Endothelial cell of umbilical vein (primary cell): ENCODE measurements around the gene HPSE2. TPM values are rescaled to one million over a fixed set of nuclear protein-coding genes. Genes with fewer than 3 reads are reported as not detected.

Experiments
- BruUV-seq: library from RNA; stranded (reverse); fragments of 400-500 nt; replicated peaks from 2 replicates; lab custom pipeline; 2021; lab: Mats Ljungman, UMichigan
- CTCF ChIA-PET: fragments of 300-600, 350-600 bp; sonication (Branson Sonifier 250); formaldehyde crosslinking; loops from one replicate; lab custom pipeline; 2021; ENCODE audit warnings: antibody characterized with exemption, inconsistent platforms; lab: Charles Lee
- POLR2A ChIA-PET: fragments of 300-600, 350-600 bp; sonication (Branson Sonifier 250); formaldehyde crosslinking; loops from one replicate; lab custom pipeline; 2021; ENCODE audit warnings: antibody characterized with exemption, inconsistent platforms; lab: Charles Lee
- DNase-seq: peaks from one replicate; pipeline ENCODE4 v3.0.0-alpha.2; 2011; ENCODE audit warnings: low read depth, low spot score
- FAIRE-seq: peaks from 2 replicates; lab custom pipeline; 2011; peaks lifted over from hg19 to GRCh38; lab: Jason Lieb, UNC
- H2AFZ ChIP-seq: 2 replicates; pipeline ENCODE4 v1.6.0; 2012; ENCODE audit warnings: low read depth, low read length, control low read depth, inconsistent platforms
- H3K27ac ChIP-seq: 2 replicates; pipeline ENCODE4 v1.5.1; 2011; ENCODE audit warnings: low read depth, mild to moderate bottlenecking, control low read depth, low read length, moderate library complexity; ENCODE audit not compliant: insufficient read depth
- H3K27me3 ChIP-seq, 2 experiments: 2 replicates each; pipeline versions ENCODE4 v1.6.0 to v1.6.1; 2011; ENCODE audit warnings: low read length in 2 of 2, mixed read lengths in 1 of 2; ENCODE audit not compliant: control insufficient read depth in 2 of 2, insufficient read depth in 2 of 2
- H3K36me3 ChIP-seq, 2 experiments: 2 replicates in 1 of 2; 3 replicates in 1 of 2; pipeline ENCODE4 v1.5.1; 2011; ENCODE audit warnings: low read length in 2 of 2, mild to moderate bottlenecking in 1 of 2, moderate library complexity in 1 of 2; ENCODE audit not compliant: control insufficient read depth in 2 of 2, insufficient read depth in 2 of 2; ENCODE audit errors: extremely low read depth in 1 of 2
- H3K4me1 ChIP-seq: 3 replicates; pipeline ENCODE4 v1.5.1; 2011; ENCODE audit warnings: mild to moderate bottlenecking, low read length; ENCODE audit not compliant: control insufficient read depth, insufficient read depth; ENCODE audit errors: extremely low read depth
- H3K4me2 ChIP-seq: 2 replicates; pipeline ENCODE4 v1.6.1; 2011; ENCODE audit warnings: low read length, control low read depth, mixed read lengths; ENCODE audit not compliant: insufficient read depth
- H3K4me3 ChIP-seq, 3 experiments: fragments of 200-600 bp in 1 of 3; sonication (generic), shearing (Covaris generic) in 1 of 3; replicated peaks in 1 of 3; 2 replicates each; pipeline ENCODE4 v1.5.1; 2011 to 2016; ENCODE audit warnings: control low read depth in 3 of 3, low read length in 3 of 3, mild to moderate bottlenecking in 2 of 3, inconsistent platforms in 1 of 3, low read depth in 1 of 3, moderate library complexity in 1 of 3; ENCODE audit not compliant: insufficient read depth in 1 of 3
- H3K79me2 ChIP-seq: 2 replicates; pipeline ENCODE4 v1.6.0; 2012; ENCODE audit warnings: low read length, inconsistent platforms; ENCODE audit not compliant: control insufficient read depth, insufficient read depth
- H3K9ac ChIP-seq: replicated peaks from 2 replicates; pipeline ENCODE3; 2011; ENCODE audit warnings: low read length, control low read depth; ENCODE audit not compliant: insufficient read depth; ENCODE audit errors: extremely low read depth
- H3K9me1 ChIP-seq: replicated peaks from 3 replicates; pipeline ENCODE4 v1.6.0; 2011; ENCODE audit warnings: mild to moderate bottlenecking, low read length; ENCODE audit not compliant: control insufficient read depth, insufficient read depth; ENCODE audit errors: extremely low read depth
- H3K9me3 ChIP-seq: replicated peaks from 2 replicates; pipeline ENCODE4 v1.5.1; 2012; ENCODE audit warnings: low read length, inconsistent platforms; ENCODE audit not compliant: control insufficient read depth, insufficient read depth
- H4K20me1 ChIP-seq: replicated peaks from 2 replicates; pipeline ENCODE3; 2011; ENCODE audit warnings: mild to moderate bottlenecking, low read length; ENCODE audit not compliant: control insufficient read depth, insufficient read depth; ENCODE audit errors: extremely low read depth
- CTCF ChIP-seq, 2 donors: IDR thresholded peaks; 1 replicate in 1 of 2; 2 replicates in 1 of 2; pipeline ENCODE4 v1.5.1; 2011; ENCODE audit warnings: low read length in 2 of 2, mild to moderate bottlenecking in 2 of 2, moderate library complexity in 2 of 2, control low read depth in 1 of 2, inconsistent platforms in 1 of 2, low read depth in 1 of 2; ENCODE audit not compliant: insufficient read depth in 1 of 2; ENCODE audit errors: extremely low read depth in 1 of 2
- EZH2 ChIP-seq: IDR thresholded peaks from 2 replicates; pipeline ENCODE4 v1.6.1; 2012; ENCODE audit warnings: borderline replicate concordance, low read depth, mild to moderate bottlenecking, moderate library complexity, low read length, inconsistent platforms; ENCODE audit not compliant: severe bottlenecking
- FOS ChIP-seq: IDR thresholded peaks from 2 replicates; pipeline ENCODE4 v1.6.1; 2011; ENCODE audit warnings: mild to moderate bottlenecking, low read length, moderate library complexity, borderline replicate concordance; ENCODE audit not compliant: insufficient read depth
- GATA2 ChIP-seq: IDR thresholded peaks from 2 replicates; pipeline ENCODE4 v1.7.0; 2011; ENCODE audit warnings: low read depth, mild to moderate bottlenecking, moderate library complexity, mixed read lengths, low read length; ENCODE audit not compliant: insufficient read length, insufficient read depth
- JUN ChIP-seq: IDR thresholded peaks from 2 replicates; pipeline ENCODE4 v1.6.1; 2011; ENCODE audit warnings: borderline replicate concordance, low read depth; ENCODE audit not compliant: insufficient read length, insufficient read depth
- MAX ChIP-seq: IDR thresholded peaks from 2 replicates; pipeline ENCODE4 v1.6.1; 2011; ENCODE audit not compliant: insufficient read depth, insufficient read length
- MYC ChIP-seq: IDR thresholded peaks from one replicate; pipeline ENCODE4 v1.6.1; 2011; ENCODE audit warnings: mild to moderate bottlenecking, low read depth, low read length
- POLR2A ChIP-seq: IDR thresholded peaks from 2 replicates; pipeline ENCODE4 v1.6.1; 2012; ENCODE audit warnings: low read depth, mild to moderate bottlenecking, control low read depth, low read length
- POLR2AphosphoS5 ChIP-seq: IDR thresholded peaks from 2 replicates; pipeline ENCODE4 v1.6.1; 2012; ENCODE audit warnings: low read depth, mild to moderate bottlenecking, control low read depth, low read length, moderate library complexity; ENCODE audit not compliant: insufficient read depth
- dilution Hi-C: fragments of 300-500 bp; cut with MboI; formaldehyde crosslinking; loops from one replicate; pipeline ENCODE4 v1.15.0; 2019; ENCODE audit warnings: low sequenced_read_pairs; ENCODE audit not compliant: extremely low pct_ligation_motif_present
- intact Hi-C: fragments of 100-400 bp; cut with micrococcal nuclease; formaldehyde crosslinking; loops from one replicate; pipeline ENCODE4 v1.10.0; 2022
- polyA plus RNA-seq, 4 experiments: library from polyadenylated mRNA; depleted of rRNA in 3 of 4; stranded (reverse) in 3 of 4; unstranded in 1 of 4; fragments of >200 nt; gene quantifications; 2 replicates each; pipeline versions ENCODE4 v1.2.1 to v1.2.3, GENCODE V29; 2011 to 2012; ENCODE audit warnings: missing spikeins in 1 of 4
- total RNA-seq: library from RNA; stranded (reverse); gene quantifications from 2 replicates; pipeline ENCODE4 v1.2.3, GENCODE V29; 2021

HPSE2 gene
- total and polyA plus RNA-seq, 2 donors (not counting 3 experiments of a cell fraction or from before 2014, with no cell fraction given), result not detected

GRCh38 chr10:98950106-98950505 is 285.5 kb downstream of the HPSE2 start:
- no TSS peak for BruUV-seq
- CTCF ChIA-PET, result interaction anchor here (1.0 kb wide), 1 partner anchor 8 kb away, joined by 3 read pairs; no protein-coding TSS in a partner anchor

More at GRCh38 chr10:98950106-98950505, 285.5 kb downstream of the HPSE2 start:
- H3K9me3 ChIP-seq, result peaks cover 2% of the 10 kb centered on the region
- no peak overlapping the region for H3K9ac ChIP-seq
- H3K27me3 ChIP-seq, result no peaks in the 10 kb centered on the region
- no peak overlapping the region for H3K27ac ChIP-seq
- no peaks in the 10 kb centered on the region for H3K79me2 ChIP-seq
- FAIRE-seq (no peak), DNase-seq (no peak)
- intact Hi-C loops (no loop called here), dilution Hi-C loops (no loop called here)
- no peak overlapping the region for H3K4me3 ChIP-seq
- H4K20me1 ChIP-seq, result no peaks in the 10 kb centered on the region
- no peaks in the 10 kb centered on the region for H3K4me1 ChIP-seq
- POLR2A ChIA-PET, result no interaction called here
- no peaks in the 10 kb centered on the region for H3K9me1 ChIP-seq
- no peak for TF ChIP-seq GATA2
- no peak for TF ChIP-seq EZH2
- no peak for TF ChIP-seq POLR2AphosphoS5
- no peak for TF ChIP-seq FOS
- no peak for TF ChIP-seq MYC
- TF ChIP-seq POLR2A, result no peak
- TF ChIP-seq JUN, result no peak
- TF ChIP-seq CTCF (IDR thresholded peaks at IDR 0.05; ENCODE audit: extremely low read depth in 1 of 2, insufficient read depth in 1 of 2, low read depth in 1 of 2, low read length in 2 of 2), result no peak
- no peak for TF ChIP-seq MAX
- H2AFZ ChIP-seq, result no peak overlapping the region
- no peak overlapping the region for H3K4me2 ChIP-seq
- no peaks in the 10 kb centered on the region for H3K36me3 ChIP-seq
